Measurements from ENCODE around the gene STMN1.

Gene STMN1

DNA sequence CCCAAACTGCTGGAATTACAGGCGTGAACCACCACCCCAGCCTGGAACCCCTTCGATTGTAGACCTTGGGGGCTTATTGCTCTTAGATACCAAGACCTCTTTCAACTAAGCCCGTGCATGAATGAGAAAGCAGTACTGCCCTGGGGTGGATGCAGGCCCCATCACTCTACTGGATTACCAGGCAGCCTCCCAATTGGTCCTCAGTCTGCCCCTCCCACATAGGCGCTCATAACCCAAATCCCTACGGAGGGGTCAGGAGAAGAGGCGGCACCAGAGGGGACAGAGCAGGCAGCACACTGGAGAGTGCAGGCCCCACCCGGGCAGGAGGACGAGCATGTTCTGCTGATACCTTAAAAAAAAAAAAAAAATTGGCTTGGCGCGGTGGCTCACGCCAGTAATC is 12.4 kb upstream of the STMN1 start:
- H3K9me3 ChIP-seq (ENCODE audit: control insufficient read depth, low read length), result no peaks in the 10 kb centered on the region
- H3K4me1 ChIP-seq (ENCODE audit: control insufficient read depth, insufficient read depth, low read length, poor library complexity, severe bottlenecking), result peaks cover 4% of the 10 kb centered on the region
- WGBS, 2 experiments (ENCODE audit: insufficient coverage in 2 of 2), result 81 to 93% methylated on average over 8 to 10 of the region's 11 CpGs
- no peaks in the 10 kb centered on the region for H3K36me3 ChIP-seq (ENCODE audit: control insufficient read depth, insufficient read depth, low read length)
- H3K4me3 ChIP-seq (ENCODE audit: extremely low read depth, insufficient read depth, low read length, poor library complexity, severe bottlenecking), result no peak overlapping the region
- no peak overlapping the region for H3K27ac ChIP-seq (ENCODE audit: low read depth, low read length, severe bottlenecking)

DNA sequence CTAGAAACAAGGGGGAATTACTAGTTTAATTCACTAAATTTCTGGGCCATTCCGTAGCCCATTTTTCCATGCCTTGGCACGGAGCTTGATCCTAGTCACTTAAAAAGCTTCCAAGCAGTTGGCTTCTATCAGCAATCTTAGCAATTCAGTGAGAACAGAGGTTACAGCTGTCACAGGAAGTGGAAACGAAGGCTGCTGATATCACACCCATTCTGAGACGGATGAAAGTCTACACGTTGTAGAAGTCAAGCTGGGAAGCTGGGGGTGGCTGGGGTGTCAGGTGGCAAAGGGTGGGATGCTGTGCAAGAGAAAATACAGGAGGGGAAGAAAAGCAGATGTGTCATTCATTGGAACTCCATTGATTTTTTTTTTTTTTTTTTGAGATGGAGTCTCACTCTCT is 11.8 kb upstream of the STMN1 start:
- peak overlapping the region; percentile 13 for H3K27ac ChIP-seq (ENCODE audit: low read depth, low read length, severe bottlenecking)
- H3K4me3 ChIP-seq (ENCODE audit: extremely low read depth, insufficient read depth, low read length, poor library complexity, severe bottlenecking), result no peak overlapping the region
- H3K9me3 ChIP-seq (ENCODE audit: control insufficient read depth, low read length), result no peaks in the 10 kb centered on the region
- no peaks in the 10 kb centered on the region for H3K36me3 ChIP-seq (ENCODE audit: control insufficient read depth, insufficient read depth, low read length)
- 42 to 46% methylated on average over 5 of the region's 5 CpGs for WGBS, 2 experiments (ENCODE audit: insufficient coverage in 2 of 2)
- peaks cover 4% of the 10 kb centered on the region for H3K4me1 ChIP-seq (ENCODE audit: control insufficient read depth, insufficient read depth, low read length, poor library complexity, severe bottlenecking)

DNA sequence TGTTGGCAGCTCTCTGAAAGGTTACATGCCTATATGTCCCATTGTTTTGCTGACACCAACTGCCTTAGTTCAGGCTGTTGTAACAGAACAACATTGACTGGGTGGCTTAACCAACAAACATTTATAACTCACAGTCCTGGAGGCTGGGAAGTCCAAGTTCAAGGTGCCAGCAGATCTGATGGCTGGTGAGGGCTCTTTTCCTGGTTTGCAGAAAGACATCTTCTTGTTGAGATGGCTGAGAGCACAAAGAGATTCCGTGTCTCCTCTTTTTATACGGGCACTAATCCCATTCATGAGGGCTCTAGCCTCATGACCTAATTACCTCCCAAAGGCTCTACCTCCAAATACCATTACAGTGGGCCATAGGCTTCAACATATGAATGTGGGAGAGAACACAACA is 10.2 kb upstream of the STMN1 start:
- no peak overlapping the region for H3K27ac ChIP-seq (ENCODE audit: low read depth, low read length, severe bottlenecking)
- H3K36me3 ChIP-seq (ENCODE audit: control insufficient read depth, insufficient read depth, low read length), result no peaks in the 10 kb centered on the region
- no peaks in the 10 kb centered on the region for H3K9me3 ChIP-seq (ENCODE audit: control insufficient read depth, low read length)
- peaks cover 9% of the 10 kb centered on the region for H3K4me1 ChIP-seq (ENCODE audit: control insufficient read depth, insufficient read depth, low read length, poor library complexity, severe bottlenecking)
- H3K4me3 ChIP-seq (ENCODE audit: extremely low read depth, insufficient read depth, low read length, poor library complexity, severe bottlenecking), result no peak overlapping the region
- WGBS, 2 experiments (ENCODE audit: insufficient coverage in 2 of 2), result 83% methylated on average over 2 of the region's 2 CpGs; no CpG with 5 or more reads in 1 of the 2 experiments

DNA sequence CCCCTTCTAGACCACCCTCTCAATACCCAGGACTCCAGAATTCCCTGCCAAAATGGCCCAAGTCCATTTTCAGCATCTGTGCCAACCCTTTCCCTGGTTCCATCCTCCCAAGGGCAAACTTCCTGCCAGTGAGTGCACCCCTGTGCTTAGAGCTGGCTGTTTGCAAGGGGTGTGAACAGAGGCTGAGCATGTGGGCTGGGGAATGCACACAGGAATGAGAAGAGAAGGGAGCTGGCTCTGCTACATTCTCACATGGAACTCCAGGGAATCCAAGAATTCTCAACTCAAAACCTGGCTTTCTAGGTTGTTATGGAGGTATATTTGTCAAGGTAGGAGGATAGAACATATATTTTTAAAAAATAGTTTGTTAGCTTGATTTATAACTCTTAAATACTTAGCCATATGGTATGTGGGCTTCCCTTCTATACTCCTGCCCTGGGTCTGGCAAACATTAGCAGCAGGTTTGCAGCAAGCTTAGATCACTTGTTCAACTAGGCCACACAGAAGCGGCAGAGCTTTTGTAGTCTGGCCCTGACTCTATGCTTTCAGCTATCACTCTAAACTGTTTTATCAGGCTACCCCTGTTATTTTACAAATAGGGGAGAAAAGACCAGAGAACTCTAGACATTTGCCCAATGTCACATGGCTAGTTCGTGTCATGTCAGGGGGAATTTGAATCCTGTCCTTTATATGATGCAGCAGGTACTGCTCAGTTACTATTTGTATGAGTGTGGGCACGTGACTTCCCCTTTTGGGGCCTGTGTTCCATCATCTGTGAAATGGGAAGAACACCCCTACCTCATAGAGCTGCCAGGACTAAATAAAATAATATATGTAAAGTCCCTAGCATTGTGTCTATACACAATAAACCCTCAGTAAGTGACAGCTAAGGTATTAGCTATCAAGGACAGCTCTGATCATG is 8.1 kb upstream of the STMN1 start:
- peaks cover 9% of the 10 kb centered on the region for H3K4me1 ChIP-seq (ENCODE audit: control insufficient read depth, insufficient read depth, low read length, poor library complexity, severe bottlenecking)
- no peak overlapping the region for H3K4me3 ChIP-seq (ENCODE audit: extremely low read depth, insufficient read depth, low read length, poor library complexity, severe bottlenecking)
- H3K9me3 ChIP-seq (ENCODE audit: control insufficient read depth, low read length), result no peaks in the 10 kb centered on the region
- no peaks in the 10 kb centered on the region for H3K36me3 ChIP-seq (ENCODE audit: control insufficient read depth, insufficient read depth, low read length)
- H3K27ac ChIP-seq (ENCODE audit: low read depth, low read length, severe bottlenecking), result no peak overlapping the region
- WGBS, 2 experiments (ENCODE audit: insufficient coverage in 2 of 2), result 100% methylated on average over 1 of the region's 3 CpGs; no CpG with 5 or more reads in 1 of the 2 experiments

DNA sequence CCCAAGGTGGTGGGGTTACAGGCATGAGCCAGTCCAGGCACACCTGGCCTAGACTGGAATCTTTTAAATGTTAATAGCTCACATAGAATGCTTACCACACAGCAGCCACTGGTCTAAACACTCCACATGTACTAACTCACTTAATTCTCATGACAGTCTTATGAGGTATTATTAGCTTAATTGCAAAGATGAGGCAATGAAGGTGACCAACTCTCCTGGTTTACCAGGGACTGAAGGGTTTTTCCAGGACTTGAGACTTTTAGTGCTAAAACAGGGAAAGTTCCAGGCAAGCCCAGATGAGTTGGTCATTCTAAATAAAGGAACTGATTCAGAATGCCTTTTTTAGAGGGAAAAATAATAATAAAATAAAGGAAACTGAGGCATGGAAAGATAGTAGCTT is 7.0 kb upstream of the STMN1 start:
- Histone ChIP-seq H3K4me3 (ENCODE audit: extremely low read depth, insufficient read depth, low read length, poor library complexity, severe bottlenecking) (no peak overlapping the region), H3K4me1 (ENCODE audit: control insufficient read depth, insufficient read depth, low read length, poor library complexity, severe bottlenecking) (peaks cover 9% of the 10 kb centered on the region), H3K27ac (ENCODE audit: low read depth, low read length, severe bottlenecking) (no peak overlapping the region), H3K36me3 (ENCODE audit: control insufficient read depth, insufficient read depth, low read length) (no peaks in the 10 kb centered on the region), H3K9me3 (ENCODE audit: control insufficient read depth, low read length) (no peaks in the 10 kb centered on the region)

DNA sequence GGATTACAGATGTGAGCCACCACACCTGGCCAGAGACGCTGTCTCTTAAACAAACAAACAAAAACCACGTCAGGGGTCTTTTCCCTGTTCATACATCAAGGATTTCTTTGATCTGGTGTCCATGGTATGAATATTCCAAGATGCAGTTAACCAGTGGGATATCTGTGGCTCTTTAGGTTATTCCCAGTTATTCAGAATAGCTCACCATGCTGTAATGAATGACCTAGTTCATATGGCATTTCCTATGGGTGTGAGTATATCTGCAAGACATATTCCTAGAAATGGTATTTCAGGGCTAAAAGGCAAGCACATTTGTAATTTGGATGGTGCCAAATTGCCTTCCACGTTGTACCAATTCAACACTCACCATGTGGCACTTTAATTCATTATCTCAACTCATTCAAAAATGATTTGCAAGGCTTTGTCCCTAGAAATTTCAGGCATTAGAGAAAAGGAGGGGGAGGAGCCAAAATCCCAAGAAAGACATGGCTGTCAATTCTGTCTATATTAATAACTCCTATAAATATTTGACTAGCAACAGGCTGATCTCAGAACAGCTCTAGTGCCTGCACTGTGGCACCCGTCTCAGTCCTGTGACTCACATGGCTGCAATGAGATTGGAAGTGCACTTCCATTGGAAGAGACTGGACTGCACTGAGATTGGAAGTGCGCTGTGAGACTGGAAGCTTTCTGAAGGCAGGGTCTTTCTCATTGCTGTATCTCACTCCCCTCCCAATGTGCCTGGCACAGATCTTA is 6.0 kb upstream of the STMN1 start:
- no peaks in the 10 kb centered on the region for H3K36me3 ChIP-seq (ENCODE audit: control insufficient read depth, insufficient read depth, low read length)
- WGBS, 2 experiments (ENCODE audit: insufficient coverage in 2 of 2), result 87% methylated on average over 3 of the region's 5 CpGs; no CpG with 5 or more reads in 1 of the 2 experiments
- no peak overlapping the region for H3K27ac ChIP-seq (ENCODE audit: low read depth, low read length, severe bottlenecking)
- peaks cover 9% of the 10 kb centered on the region for H3K4me1 ChIP-seq (ENCODE audit: control insufficient read depth, insufficient read depth, low read length, poor library complexity, severe bottlenecking)
- H3K4me3 ChIP-seq (ENCODE audit: extremely low read depth, insufficient read depth, low read length, poor library complexity, severe bottlenecking), result no peak overlapping the region
- no peaks in the 10 kb centered on the region for H3K9me3 ChIP-seq (ENCODE audit: control insufficient read depth, low read length)

DNA sequence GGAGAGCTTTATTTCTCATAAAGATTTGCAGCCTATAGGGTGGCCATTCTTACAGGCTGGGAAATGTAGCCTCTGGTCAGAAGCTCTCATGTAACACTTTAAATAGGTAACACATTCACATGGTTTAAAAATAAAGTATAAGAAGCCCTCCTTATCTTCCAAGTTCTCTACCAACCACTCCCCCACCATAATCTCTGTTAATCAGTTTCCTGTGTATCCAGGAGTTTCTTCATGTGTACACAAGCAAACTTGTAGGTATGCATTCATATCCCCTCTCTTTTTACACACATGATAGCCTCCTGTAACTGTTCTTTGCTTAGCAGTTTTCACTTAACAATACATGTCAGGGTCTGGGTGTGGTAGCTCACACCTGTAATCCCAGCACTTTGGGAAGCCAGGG is 4.9 kb upstream of the STMN1 start:
- Histone ChIP-seq H3K4me1 (ENCODE audit: control insufficient read depth, insufficient read depth, low read length, poor library complexity, severe bottlenecking) (peaks cover 9% of the 10 kb centered on the region), H3K36me3 (ENCODE audit: control insufficient read depth, insufficient read depth, low read length) (no peaks in the 10 kb centered on the region), H3K9me3 (ENCODE audit: control insufficient read depth, low read length) (no peaks in the 10 kb centered on the region), H3K27ac (ENCODE audit: low read depth, low read length, severe bottlenecking) (no peak overlapping the region), H3K4me3 (ENCODE audit: extremely low read depth, insufficient read depth, low read length, poor library complexity, severe bottlenecking) (no peak overlapping the region)

DNA sequence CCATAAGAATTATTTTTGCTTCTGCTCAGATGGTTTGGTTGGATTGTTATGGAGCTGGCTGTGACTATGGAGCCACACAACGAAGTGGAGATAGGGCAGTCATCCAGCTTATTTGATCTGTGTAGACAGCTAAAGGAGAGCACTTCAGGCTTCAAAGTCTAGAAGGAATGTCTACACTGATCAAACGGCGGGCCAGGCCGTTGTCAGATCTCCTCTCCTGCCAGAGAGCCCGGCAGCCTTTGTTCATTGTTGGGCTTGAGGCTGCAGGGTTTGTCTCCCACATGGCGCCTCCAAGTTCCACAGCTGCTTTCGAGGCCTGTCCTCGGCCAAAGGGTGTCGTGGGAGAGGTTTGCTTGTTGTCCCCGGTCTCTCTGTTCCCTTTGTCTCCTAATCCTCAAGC is 2.8 kb upstream of the STMN1 start:
- H3K4me1 ChIP-seq (ENCODE audit: control insufficient read depth, insufficient read depth, low read length, poor library complexity, severe bottlenecking), result peaks cover 12% of the 10 kb centered on the region
- H3K9me3 ChIP-seq (ENCODE audit: control insufficient read depth, low read length), result no peaks in the 10 kb centered on the region
- H3K4me3 ChIP-seq (ENCODE audit: extremely low read depth, insufficient read depth, low read length, poor library complexity, severe bottlenecking), result no peak overlapping the region
- WGBS, 2 experiments (ENCODE audit: insufficient coverage in 2 of 2), result 73 to 76% methylated on average over 9 to 10 of the region's 10 CpGs
- no peak overlapping the region for H3K27ac ChIP-seq (ENCODE audit: low read depth, low read length, severe bottlenecking)
- H3K36me3 ChIP-seq (ENCODE audit: control insufficient read depth, insufficient read depth, low read length), result peaks cover 7% of the 10 kb centered on the region

DNA sequence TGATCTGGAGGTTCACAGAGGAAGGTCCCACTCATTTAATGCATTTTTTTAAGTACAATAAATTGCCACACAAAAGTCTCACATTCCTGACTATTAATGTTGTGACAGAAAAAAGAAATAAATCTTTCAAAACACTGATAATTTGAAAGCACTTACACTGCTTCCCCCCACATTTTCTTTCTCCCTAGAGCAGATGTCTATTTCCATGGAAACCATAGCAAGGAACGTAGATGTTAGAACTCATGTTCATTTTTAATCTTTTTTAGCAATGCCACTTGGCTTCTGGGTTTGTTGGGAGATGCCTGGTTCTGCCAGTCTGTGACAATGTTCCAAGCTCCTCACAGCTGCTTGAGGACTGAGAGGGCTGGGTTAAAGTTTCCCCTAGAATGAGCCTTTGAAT is 1.9 kb upstream of the STMN1 start:
- Histone ChIP-seq H3K9me3 (ENCODE audit: control insufficient read depth, low read length) (no peaks in the 10 kb centered on the region), H3K27ac (ENCODE audit: low read depth, low read length, severe bottlenecking) (no peak overlapping the region), H3K4me3 (ENCODE audit: extremely low read depth, insufficient read depth, low read length, poor library complexity, severe bottlenecking) (no peak overlapping the region), H3K36me3 (ENCODE audit: control insufficient read depth, insufficient read depth, low read length) (peaks cover 16% of the 10 kb centered on the region), H3K4me1 (ENCODE audit: control insufficient read depth, insufficient read depth, low read length, poor library complexity, severe bottlenecking) (peaks cover 19% of the 10 kb centered on the region)
- 100% methylated on average over 1 of the region's 1 CpG for WGBS, 2 experiments (ENCODE audit: insufficient coverage in 2 of 2)

DNA sequence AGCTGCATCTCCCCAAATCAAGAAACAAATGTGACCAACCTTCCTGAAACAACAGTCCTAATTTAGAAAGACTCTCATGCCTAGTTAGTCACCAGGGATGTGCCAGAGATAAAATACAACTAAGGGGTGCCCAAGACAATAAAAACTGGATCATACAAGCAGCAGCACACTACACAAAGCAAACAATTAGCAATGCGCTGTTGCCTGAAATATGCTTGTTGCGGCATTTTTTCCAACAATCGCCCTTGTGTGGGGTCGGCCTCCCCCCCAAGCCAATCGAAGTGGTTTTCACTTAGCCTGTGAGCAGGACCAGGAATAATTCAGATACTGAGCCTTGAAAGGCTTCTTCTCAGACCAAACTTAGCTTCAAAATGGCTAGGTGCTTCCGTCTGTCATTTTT is 1.4 kb upstream of the STMN1 start:
- H3K36me3 ChIP-seq (ENCODE audit: control insufficient read depth, insufficient read depth, low read length), result peaks cover 21% of the 10 kb centered on the region
- H3K27ac ChIP-seq (ENCODE audit: low read depth, low read length, severe bottlenecking), result no peak overlapping the region
- H3K9me3 ChIP-seq (ENCODE audit: control insufficient read depth, low read length), result no peaks in the 10 kb centered on the region
- no peak overlapping the region for H3K4me3 ChIP-seq (ENCODE audit: extremely low read depth, insufficient read depth, low read length, poor library complexity, severe bottlenecking)
- WGBS, 2 experiments (ENCODE audit: insufficient coverage in 2 of 2), result 98 to 100% methylated on average over 5 of the region's 6 CpGs
- peaks cover 19% of the 10 kb centered on the region for H3K4me1 ChIP-seq (ENCODE audit: control insufficient read depth, insufficient read depth, low read length, poor library complexity, severe bottlenecking)

Data from mesodermal cell (in vitro differentiated cells).